ENCODE results near the gene CFAP119. TPM values are rescaled to one million over a fixed set of nuclear protein-coding genes. Genes with fewer than 3 reads are reported as not detected.

Gene CFAP119
- total RNA-seq, 1 donor from 2014 or later = 3.3 TPM

DNA sequence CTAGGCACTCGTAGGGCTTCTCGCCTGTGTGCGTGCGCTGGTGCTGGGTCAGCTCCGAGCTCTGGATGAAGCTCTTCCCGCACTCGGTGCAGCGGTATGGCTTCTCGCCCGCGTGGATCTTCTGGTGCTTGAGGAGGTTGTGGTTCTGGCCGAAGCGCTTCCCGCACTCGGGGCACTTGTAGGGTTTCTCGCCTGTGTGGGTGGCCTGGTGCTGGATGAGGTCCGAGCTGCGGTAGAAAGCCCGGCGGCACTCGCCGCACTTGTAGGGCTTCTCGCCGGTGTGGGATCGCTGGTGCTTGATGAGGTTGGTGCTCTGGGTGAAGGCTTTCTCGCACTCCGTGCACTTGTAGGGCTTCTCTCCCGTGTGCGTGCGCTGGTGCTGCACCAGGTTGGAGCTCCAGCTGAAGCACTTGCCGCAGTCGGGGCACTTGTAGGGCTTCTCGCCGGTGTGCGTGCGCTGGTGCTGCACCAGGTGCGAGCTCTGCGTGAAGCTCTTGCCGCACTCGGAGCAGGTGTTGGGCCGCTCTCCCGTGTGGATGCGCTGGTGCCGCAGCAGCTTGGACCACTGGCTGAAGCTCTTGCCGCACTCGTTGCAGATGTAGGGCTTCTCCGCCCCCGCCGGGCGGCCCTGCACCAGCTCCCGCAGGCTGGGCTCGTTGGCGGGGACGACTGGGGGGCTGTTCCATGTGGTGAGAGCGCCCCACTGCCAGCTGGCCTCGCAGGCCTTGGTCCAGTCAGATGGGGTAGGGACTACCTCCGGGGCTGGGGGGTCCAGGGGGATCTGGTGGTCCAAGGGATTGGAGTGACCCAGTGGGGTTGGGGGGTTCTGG lies 21.6 kb upstream of the CFAP119 start:
- FAIRE-seq (no peak), DNase-seq (ENCODE audit: low spot score in 2 of 2) (no peak)

- no peak for FAIRE-seq
Measured at GRCh38 chr16:30782486-30783279, 20.8 kb upstream of the CFAP119 start.

GRCh38 chr16:30780549-30780948 lies 18.7 kb upstream of the CFAP119 start:
- DNase-seq (ENCODE audit: low spot score in 2 of 2) (no peak), FAIRE-seq (no peak)

More at GRCh38 chr16:30782486-30783279, 20.8 kb upstream of the CFAP119 start:
- DNase-seq (ENCODE audit: low spot score in 2 of 2) = no peak

DNA sequence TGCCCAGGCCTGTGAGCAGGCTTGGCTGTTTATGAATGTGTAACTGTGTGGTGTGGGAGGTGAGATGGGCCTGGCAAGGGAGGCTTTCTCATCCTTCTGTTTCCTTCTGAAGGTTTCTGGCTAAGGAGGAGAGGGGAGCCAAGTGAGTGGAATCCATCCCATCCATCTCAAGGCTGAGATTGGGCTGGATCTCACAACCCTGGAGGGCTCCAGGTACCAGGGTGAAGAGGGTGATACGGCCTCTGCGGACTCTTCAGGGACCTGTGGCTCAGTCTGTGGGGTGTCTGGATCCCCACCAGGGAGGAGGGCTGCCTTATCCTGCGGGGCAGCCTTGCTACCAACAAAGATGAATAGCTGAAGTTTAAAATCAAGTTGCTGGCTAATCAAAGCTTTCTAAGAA lies 18.2 kb upstream of the CFAP119 start:
- DNase-seq (ENCODE audit: low spot score in 2 of 2) = no peak
- FAIRE-seq = no peak

- FAIRE-seq = no peak
- DNase-seq (ENCODE audit: low spot score in 2 of 2) = no peak
Measured at GRCh38 chr16:30779596-30779995, 17.7 kb upstream of the CFAP119 start.

DNA sequence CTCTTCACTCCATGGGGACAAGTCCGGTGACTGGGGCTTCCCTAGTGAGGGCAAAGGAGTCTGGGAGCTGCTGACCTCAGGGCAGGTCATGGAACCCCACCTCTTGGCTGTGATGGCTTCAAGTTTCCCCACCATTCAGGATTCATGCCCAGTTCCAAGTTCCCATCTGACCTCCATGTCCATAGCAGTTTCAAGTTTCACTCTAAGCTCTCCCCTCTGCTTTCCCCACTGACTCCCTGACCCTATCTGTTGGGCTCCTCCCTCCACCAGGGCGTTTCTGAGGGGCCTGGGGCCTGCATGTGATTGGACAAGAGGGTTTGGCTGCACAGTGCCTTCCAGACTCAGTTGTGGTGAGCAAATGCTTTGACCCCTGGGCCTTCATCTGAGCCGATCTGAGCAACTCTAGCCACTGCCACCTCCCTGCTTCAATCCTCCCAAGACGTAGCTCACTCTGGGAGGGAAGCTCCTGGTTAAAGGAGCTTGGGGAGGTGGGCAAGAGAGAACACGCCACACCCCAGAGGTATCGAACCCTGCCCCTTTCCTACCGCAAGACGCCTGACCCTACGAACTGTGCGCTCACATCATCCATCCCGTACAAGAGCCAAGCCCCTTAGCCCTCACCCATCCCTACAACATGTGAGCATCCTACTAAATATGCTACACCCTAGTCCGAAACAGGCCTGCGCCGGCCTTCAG lies 16.8 kb upstream of the CFAP119 start:
- no peak for FAIRE-seq
- no peak for DNase-seq (ENCODE audit: low spot score in 2 of 2)

DNA sequence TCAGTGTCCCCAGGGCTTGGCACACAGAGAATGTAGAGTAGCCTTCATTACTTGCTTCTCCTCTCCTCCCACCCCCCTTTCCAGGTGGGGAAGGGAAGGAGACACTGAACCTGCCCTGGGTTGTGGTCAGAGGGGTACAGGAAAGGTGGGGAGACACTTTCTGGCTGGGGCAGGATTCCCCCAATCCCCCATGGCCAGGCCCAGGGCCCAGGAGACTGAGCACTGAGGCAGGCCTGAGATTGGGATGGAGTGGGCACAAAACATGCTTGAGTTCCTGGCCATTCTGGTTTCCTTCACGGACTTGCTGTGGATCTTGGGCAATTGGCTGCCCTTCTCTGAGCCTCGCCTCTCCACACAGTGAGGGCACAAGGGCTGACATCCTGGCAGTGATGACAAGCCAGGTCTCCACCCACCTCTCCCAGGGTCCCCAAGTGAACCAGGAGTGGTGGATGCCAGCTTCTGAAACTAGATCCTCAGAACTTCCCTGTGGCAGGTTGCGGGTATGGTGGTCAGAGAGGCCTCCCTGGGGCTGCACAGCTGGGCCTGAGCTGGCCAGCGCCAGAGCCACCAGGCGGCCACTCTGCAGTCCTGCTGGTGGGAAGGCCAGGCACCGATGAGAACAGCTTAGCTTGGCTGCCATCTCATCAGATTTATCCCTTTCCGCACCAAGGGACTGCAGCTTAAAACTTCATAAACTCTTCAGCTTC lies 15.9 kb upstream of the CFAP119 start:
- FAIRE-seq = no peak
- no peak for DNase-seq (ENCODE audit: low spot score in 2 of 2)

DNA sequence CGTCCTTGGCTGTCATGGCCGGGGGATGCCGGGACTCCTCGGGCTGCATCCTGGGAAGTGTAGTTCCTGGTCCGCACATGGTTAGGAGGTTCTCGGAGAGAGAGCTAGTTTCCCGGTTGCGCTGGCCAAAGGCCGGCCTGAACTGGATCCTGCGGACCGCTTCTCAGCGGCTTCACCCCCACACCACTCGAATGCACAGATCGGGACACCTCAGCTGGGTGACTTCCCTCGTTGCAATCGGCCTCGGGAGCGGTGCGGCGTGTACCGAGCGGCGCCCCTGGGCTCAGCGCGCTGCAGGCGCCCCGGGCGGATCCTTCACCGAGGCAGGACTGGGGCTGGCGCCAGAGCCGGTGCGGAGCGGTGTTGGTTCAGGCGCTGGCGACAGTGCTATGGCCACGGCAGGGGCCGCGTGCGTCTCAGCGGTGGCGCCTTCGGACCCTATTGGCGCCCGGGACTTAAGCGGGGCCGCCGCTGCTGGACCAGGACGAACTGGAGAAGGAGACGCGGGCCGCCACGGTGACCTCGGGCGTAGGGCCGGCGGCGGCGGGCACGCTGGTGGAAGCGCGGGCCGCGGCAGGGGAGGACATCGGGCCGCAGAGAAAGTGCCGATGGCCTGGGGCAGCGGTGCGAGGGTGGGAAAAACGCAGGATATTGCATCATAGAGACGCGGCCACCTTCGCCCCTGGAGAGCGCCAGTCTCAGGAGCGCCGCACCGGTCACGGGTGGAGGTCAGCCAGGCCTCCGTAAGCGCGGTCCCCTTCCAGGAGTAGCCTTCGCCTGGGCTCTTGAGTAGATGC lies 13.7 kb upstream of the CFAP119 start:
- FAIRE-seq (no peak), DNase-seq (ENCODE audit: low spot score in 2 of 2) (peak; percentile 85 to 88)

GRCh38 chr16:30775131-30775391 lies 13.2 kb upstream of the CFAP119 start:
- DNase-seq (ENCODE audit: low spot score in 2 of 2) = no peak
- FAIRE-seq = no peak

GRCh38 chr16:30774367-30775130 lies 12.7 kb upstream of the CFAP119 start:
- DNase-seq (ENCODE audit: low spot score in 2 of 2) (no peak), FAIRE-seq (no peak)

DNA sequence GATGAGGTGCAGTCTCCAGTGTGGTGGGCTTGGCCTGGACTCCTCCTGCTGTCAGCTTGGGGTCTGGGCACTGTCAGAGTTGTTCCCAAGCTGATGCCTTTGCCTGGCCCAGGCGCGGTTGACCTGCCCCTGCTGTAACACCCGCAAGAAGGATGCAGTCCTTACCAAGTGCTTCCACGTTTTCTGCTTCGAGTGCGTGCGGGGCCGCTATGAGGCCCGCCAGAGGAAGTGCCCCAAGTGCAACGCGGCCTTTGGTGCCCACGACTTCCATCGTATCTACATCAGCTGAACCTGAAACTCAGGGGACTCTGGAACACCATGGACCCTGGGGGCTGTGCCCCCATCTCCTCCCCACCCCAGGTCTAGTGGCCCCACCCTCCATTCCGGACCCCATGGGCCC lies 12.0 kb upstream of the CFAP119 start:
- DNase-seq (ENCODE audit: low spot score in 2 of 2) = no peak
- no peak for FAIRE-seq

DNA sequence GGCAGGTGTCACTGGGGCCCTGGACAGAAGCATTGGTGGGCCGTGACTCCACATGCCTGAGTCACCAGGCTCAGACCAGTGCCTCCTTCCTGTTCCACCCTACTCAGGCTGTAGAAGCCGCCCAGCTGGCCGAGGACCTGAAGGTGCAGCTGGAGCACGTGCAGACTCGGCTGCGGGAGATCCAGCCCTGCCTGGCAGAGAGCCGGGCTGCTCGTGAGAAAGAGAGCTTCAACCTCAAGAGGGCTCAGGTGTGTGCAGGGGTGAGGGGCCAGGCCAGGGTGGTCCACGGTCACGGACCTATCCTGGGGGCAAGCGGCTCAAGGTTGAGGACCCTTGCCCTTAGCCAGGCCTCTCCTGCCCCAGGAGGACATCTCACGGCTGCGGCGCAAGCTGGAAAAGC lies 9.9 kb upstream of the CFAP119 start:
- FAIRE-seq = no peak
- no peak for DNase-seq (ENCODE audit: low spot score in 2 of 2)

GRCh38 chr16:30769379-30770089 lies 7.7 kb upstream of the CFAP119 start:
- DNase-seq (ENCODE audit: low spot score in 2 of 2) (no peak), FAIRE-seq (no peak)

- no peak for DNase-seq (ENCODE audit: low spot score in 2 of 2)
- FAIRE-seq = no peak
Measured at GRCh38 chr16:30768583-30769181, 6.8 kb upstream of the CFAP119 start.

DNA sequence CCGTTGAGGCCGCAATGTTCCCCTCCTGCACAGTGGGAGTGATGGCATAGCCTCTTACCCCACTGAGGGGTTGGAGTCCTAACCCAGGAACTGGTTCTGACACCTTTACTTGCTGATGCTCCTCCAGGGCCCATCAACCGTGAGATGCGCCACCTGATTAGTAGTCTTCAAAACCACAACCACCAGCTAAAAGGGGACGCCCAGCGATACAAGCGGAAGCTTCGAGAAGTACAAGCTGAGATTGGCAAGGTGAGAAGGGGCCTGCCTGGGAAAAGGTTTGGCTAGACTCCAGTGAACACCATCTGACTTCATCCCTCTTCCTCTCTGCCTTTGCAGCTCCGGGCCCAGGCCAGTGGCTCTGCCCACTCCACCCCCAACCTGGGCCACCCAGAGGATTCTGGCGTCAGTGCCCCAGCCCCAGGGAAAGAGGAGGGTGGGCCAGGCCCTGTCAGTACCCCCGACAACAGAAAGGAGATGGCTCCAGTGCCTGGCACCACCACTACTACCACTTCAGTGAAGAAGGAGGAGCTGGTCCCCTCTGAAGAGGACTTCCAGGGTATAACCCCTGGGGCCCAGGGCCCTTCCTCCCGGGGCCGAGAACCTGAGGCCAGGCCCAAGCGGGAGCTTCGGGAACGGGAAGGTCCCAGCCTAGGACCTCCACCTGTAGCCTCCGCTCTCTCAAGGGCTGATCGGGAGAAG lies 6.1 kb upstream of the CFAP119 start:
- DNase-seq (ENCODE audit: low spot score in 2 of 2) (no peak), FAIRE-seq (no peak)

- no peak for FAIRE-seq
- DNase-seq (ENCODE audit: low spot score in 2 of 2) = no peak
Measured at GRCh38 chr16:30766933-30767284, 5.0 kb upstream of the CFAP119 start.

GRCh38 chr16:30766206-30766932 lies 4.5 kb upstream of the CFAP119 start:
- no peak for FAIRE-seq
- DNase-seq (ENCODE audit: low spot score in 2 of 2) = no peak

Data from frontal cortex (tissue), 4 donors.